GM23248 (cell line): Measurements from ENCODE around the gene CFTR.

ENCODE experiments used
- EZH2 ChIP-seq: fragments of 200-600 bp; sonication (generic); IDR thresholded peaks from 2 replicates; pipeline ENCODE4 v1.6.1; 2018; ENCODE audit warnings: antibody characterized with exemption, mild to moderate bottlenecking; ENCODE audit not compliant: insufficient read depth, poor library complexity, severe bottlenecking
- EZH2phosphoT487 ChIP-seq: fragments of 200-600 bp; sonication (generic); IDR thresholded peaks from 2 replicates; pipeline ENCODE4 v1.6.1; 2018; ENCODE audit warnings: antibody characterized with exemption, moderate library complexity, mild to moderate bottlenecking, low read depth; ENCODE audit not compliant: insufficient read depth

DNA sequence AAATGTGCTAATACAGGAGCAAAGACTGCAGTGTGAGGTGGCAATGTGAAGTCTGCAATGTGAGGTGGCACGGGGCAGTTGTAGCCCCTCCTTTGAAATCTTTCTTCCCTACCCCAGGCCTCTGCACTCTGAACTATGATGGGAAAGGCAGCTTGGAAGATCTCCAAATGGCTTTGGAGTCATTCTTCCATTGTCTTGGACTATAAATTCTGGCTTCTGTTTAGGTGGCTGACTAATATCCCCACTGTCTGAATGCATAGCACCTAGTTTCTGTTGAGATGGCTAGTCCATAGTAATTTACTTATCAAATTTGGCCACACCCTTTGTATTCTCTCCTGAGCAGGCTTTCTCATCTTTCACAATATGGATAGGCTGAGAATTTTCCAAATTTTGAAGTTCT lies 175.0 kb downstream of the CFTR start:
- TF ChIP-seq EZH2 (no peak), EZH2phosphoT487 (no peak)
